ENCODE data around the gene HMOX1.
"Not testable (repeated sequence)": the region's sequence is repeated elsewhere in the genome, so short reads cannot be mapped to it uniquely, and the experiment has no call there.

HMOX1 gene

DNA sequence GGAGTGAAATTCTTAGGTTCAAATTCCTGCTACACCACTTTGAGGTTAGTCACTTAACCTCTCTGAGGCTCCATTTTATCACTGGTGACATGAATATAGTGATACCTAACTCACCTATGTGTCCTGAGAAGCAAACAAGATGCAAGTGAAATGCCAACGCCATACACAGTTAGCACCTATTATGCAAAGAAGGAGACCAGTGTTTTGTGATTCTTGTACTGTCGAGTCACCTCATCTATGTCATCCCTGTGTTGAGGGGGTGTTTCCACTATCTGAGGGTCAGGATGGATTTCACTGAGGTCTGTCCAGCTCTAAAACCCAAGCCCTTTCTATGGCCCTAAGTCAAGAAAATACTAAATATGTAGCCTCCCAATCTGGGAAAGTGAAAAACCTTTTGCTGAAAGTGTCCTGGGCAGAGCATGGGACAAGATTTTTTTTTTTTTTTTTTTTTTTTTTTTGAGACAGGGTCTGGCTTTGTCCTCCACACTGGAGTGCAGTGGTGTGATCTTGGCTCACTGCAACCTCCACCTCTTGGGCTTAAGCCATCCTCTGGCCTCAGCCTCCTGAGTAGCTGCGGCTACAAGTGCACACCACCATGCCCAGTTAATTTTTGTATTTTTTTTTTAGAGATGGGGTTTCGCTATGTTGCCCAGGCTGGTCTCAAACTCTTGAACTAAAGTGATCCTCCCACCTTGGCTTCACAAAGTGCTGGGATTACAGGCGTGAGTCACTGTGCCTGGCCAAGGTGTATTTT lies 14.1 kb downstream of the HMOX1 start:
- TF ChIP-seq, protein P1, sequence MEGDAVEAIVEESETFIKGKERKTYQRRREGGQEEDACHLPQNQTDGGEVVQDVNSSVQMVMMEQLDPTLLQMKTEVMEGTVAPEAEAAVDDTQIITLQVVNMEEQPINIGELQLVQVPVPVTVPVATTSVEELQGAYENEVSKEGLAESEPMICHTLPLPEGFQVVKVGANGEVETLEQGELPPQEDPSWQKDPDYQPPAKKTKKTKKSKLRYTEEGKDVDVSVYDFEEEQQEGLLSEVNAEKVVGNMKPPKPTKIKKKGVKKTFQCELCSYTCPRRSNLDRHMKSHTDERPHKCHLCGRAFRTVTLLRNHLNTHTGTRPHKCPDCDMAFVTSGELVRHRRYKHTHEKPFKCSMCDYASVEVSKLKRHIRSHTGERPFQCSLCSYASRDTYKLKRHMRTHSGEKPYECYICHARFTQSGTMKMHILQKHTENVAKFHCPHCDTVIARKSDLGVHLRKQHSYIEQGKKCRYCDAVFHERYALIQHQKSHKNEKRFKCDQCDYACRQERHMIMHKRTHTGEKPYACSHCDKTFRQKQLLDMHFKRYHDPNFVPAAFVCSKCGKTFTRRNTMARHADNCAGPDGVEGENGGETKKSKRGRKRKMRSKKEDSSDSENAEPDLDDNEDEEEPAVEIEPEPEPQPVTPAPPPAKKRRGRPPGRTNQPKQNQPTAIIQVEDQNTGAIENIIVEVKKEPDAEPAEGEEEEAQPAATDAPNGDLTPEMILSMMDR (conservative IDR thresholded peaks at IDR 0.05) = no peak

DNA sequence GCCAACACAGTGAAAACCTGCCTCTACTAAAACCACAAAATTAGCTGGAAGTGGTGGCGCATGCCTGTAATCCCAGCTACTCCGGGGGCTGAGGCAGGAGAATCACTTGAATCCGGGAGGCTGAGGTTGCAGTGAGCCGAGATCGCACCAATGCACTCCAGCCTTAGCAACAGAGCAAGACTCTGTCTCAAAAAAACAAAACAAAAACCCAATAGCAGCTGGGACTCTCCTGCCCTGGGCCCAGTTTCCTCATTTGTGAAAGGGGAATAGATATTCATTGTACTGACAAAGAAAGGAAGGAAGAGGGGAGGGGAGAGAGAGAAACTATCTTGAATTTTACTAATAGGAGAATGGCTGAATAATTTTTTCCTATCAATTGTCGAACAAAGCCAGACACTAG lies 15.7 kb downstream of the HMOX1 start:
- not testable (repeated sequence) for H3K27ac ChIP-seq

More for the DNA sequence above, 14.1 kb downstream of the HMOX1 start:
- no peak overlapping the region for H3K27ac ChIP-seq

DNA sequence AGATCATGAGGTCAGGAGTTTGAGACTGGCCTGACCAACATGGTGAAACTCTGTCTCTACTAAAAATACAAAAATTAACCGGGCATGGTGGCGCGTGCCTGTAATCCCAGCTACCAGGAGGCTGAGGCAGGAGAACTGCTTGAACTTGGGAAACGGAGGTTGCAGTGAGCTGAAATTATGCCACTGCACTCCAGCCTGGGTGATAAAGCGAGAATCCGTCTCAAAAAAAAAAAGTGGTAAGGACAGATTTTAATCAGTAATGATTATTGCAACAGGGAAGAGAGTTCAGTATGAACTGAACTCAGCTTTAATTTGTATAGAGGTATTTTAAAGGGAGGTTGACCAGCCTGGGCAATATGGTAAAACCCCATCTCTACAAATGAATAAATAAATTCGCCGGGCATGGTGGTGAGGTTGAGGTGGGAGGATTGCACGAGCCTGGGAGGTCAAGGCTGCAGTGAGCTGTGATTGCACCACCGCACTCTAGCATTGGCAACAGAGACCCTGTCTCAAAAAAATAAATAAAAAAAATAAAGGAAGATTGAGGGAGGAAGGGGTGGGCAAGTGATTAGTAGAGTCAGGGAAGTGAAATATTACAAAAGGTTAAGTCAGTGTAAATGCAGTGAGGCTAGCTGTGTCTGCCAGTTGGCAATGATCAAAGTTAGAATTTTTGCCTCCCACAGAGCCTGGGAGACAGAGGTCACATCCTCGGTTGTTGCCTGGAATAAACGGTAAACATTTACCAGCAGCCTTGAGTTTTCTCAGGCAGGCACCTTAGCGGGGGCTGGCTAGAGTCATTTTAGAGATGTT lies 16.4 kb downstream of the HMOX1 start:
- H3K27ac ChIP-seq = no peak overlapping the region
- TF ChIP-seq, protein P1 (conservative IDR thresholded peaks at IDR 0.05) = no peak

DNA sequence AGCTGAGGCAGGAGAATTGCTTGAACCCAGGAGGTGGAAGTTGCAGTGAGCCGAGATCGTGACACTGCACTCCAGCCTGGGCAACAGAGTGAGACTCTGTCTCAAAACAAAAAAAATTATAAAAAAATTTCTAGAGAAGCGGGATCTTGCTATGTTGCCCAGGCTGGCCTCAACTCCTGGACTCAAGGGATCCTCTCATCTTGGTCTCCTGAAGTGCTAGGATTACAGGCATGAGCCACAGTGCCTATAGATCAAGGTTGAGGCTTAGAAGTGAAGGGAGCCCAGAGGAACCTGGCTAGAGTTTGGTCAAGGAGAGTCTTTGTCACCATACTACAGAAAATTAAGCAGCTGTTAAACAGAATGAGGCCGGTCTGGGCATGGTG lies 17.7 kb downstream of the HMOX1 start:
- H3K27ac ChIP-seq = no peak overlapping the region
- TF ChIP-seq, protein P1 (conservative IDR thresholded peaks at IDR 0.05) = no peak

DNA sequence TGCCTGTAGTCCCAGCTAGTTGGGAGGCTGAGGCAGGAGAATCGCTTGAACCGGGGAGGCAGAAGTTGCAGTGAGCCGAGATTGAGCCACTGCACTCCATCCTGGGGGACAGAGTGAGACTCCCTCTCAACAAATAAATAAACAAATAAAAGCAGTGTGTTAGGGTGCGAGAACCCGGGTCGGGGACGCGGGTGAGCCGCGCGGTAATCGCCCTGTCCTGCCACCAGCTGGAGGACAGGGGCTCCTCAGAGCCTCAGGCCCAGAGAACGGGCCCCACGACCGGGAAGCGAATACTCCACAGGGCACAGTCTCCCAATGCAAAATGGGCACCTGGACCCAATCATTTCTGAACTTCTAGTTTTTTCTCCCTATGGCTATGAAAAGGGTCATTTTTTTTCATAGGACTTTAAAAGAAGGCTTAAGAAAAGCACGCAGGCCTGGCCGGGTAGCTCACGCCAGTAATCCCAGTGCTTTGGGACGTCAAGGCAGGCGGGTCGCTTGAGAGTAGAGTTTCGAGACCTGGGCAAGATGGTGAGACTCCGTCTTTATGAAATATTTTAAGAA lies 18.3 kb downstream of the HMOX1 start:
- H3K27ac ChIP-seq = peak overlapping the region; percentile 82
- TF ChIP-seq, protein P1 (conservative IDR thresholded peaks at IDR 0.05) = no peak

DNA sequence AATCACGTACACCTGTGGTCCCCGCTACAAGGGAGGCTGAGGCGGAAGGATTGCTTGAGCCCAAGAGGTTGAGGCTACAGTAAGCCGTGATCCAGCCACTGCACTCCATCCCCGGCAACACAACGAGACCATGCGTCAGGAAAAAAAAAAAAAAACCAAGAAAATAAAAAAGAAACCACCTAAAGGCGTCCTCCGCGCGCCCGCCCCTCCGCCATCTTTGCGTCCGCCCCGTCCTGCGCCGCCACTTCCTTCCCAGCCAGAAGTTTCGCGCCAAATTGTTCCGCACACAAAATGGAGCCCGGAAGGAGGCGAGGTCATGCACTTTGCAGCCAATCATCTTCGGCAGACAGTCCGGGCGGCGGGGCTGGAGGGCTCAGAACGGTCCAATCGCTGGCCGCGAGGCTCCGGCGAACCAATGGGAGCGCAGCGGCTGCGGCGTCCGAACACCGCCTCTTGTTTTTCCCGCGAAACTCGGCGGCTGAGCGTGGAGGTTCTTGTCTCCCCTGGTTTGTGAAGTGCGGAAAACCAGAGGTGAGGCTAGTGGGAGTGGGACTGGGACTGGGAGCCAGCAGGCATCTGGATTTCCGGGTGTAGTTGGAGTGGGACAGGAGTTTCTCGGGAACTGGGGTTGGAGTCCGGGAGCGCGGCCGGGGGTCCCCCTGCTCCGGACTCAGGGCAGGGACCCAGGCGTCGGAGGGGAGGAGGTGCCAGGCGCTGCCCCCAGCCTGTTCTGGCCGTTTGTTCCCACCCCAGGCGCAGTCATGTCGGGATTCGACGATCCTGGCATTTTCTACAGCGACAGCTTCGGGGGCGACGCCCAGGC lies 19.0 kb downstream of the HMOX1 start, which contains the start of gene MCM5:
TSS of gene MCM5 (plus strand) at position 463 of the 823 bp plus-strand sequence. CDS start at position 762, 299 bp downstream.
- TF ChIP-seq, protein P1 (conservative IDR thresholded peaks at IDR 0.05) = no peak

DNA sequence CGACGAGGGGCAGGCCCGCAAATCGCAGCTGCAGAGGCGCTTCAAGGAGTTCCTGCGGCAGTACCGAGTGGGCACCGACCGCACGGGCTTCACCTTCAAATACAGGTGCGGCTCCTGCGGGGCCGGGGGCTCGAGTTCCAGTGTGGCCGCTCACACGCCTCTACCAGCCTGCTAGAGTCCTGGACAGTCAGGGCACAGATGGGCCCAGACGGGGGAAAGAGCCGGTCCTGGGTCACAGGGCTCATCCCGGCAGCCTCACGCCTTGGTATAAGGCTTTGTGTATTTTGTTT lies 19.6 kb downstream of the HMOX1 start:
- TF ChIP-seq, protein P1 (conservative IDR thresholded peaks at IDR 0.05) = no peak
- H3K27ac ChIP-seq = peak overlapping the region; percentile 82

More for the DNA sequence above, 19.0 kb downstream of the HMOX1 start, which contains the start of gene MCM5:
- peak within 1 kb of the TSS; percentile 82 for H3K27ac ChIP-seq
